Frontal cortex (tissue), 4 donors: ENCODE results near the gene RBKS. TPM values are rescaled to one million over a fixed set of nuclear protein-coding genes. Genes with fewer than 3 reads are reported as not detected.
A peak's percentile ranks its signal among the peaks of the same experiment; 100 is the strongest.
"Not testable (repeated sequence)": the region's sequence is repeated elsewhere in the genome, so short reads cannot be mapped to it uniquely, and the experiment has no call there.

Experiments
- DNase-seq, 2 donors: peaks; one replicate each; pipeline ENCODE4 v3.0.0; 2012; ENCODE audit warnings: low spot score in 2 of 2
- FAIRE-seq: peaks from 2 replicates; lab custom pipeline; 2012; peaks lifted over from hg19 to GRCh38; lab: Jason Lieb, UNC
- total RNA-seq: library from RNA; depleted of rRNA; stranded (reverse); fragments of >200 nt; gene quantifications from one replicate; pipeline ENCODE4 v1.2.3, GENCODE V29; 2014
- donor health status: control.
- donor health status: control.
- donor health status: control.

Gene RBKS
- total RNA-seq, 1 donor from 2014 or later = 3.7 TPM

GRCh38 chr2:27909901-27910300 lies 19.7 kb upstream of the RBKS start:
- no peak for DNase-seq
- FAIRE-seq = no peak

GRCh38 chr2:27907547-27907946 lies 17.4 kb upstream of the RBKS start:
- DNase-seq = no peak
- no peak for FAIRE-seq

GRCh38 chr2:27906074-27906473 lies 15.9 kb upstream of the RBKS start:
- no peak for DNase-seq
- no peak for FAIRE-seq

- no peak for DNase-seq
- FAIRE-seq = no peak
Observed at GRCh38 chr2:27904405-27904665, 14.1 kb upstream of the RBKS start.

- no peak for FAIRE-seq
Observed at GRCh38 chr2:27903649-27904404, 13.6 kb upstream of the RBKS start.

GRCh38 chr2:27903018-27903417 lies 12.8 kb upstream of the RBKS start:
- no peak for FAIRE-seq
- no peak for DNase-seq

More at GRCh38 chr2:27903649-27904404, 13.6 kb upstream of the RBKS start:
- no peak for DNase-seq

- DNase-seq (no peak), FAIRE-seq (no peak)
Observed at GRCh38 chr2:27902098-27902497, 11.9 kb upstream of the RBKS start.

GRCh38 chr2:27901234-27901633 lies 11.0 kb upstream of the RBKS start:
- FAIRE-seq = no peak

GRCh38 chr2:27897717-27898116 lies 7.5 kb upstream of the RBKS start:
- FAIRE-seq = no peak

More at GRCh38 chr2:27901234-27901633, 11.0 kb upstream of the RBKS start:
- no peak for DNase-seq

GRCh38 chr2:27893006-27893405 lies 2.8 kb upstream of the RBKS start:
- DNase-seq = no peak

More at GRCh38 chr2:27897717-27898116, 7.5 kb upstream of the RBKS start:
- DNase-seq = no peak

GRCh38 chr2:27891673-27892105 lies 1.5 kb upstream of the RBKS start:
- no peak for DNase-seq
- no peak for FAIRE-seq

More at GRCh38 chr2:27893006-27893405, 2.8 kb upstream of the RBKS start:
- no peak for FAIRE-seq

GRCh38 chr2:27890924-27891672 lies 911 bp upstream of the RBKS start:
- no peak for FAIRE-seq
- DNase-seq = peak; percentile 56 to 73

- DNase-seq = peak in 1 of 2 donors; percentile 18
- FAIRE-seq = no peak
Observed at GRCh38 chr2:27889774-27890145, 427 bp downstream of the RBKS start.

GRCh38 chr2:27888790-27889189 lies 1.4 kb downstream of the RBKS start:
- no peak for DNase-seq
- FAIRE-seq = no peak

GRCh38 chr2:27887830-27888229 lies 2.4 kb downstream of the RBKS start:
- FAIRE-seq = no peak
- no peak for DNase-seq

GRCh38 chr2:27887111-27887510 lies 3.1 kb downstream of the RBKS start:
- no peak for FAIRE-seq
- DNase-seq = no peak

- DNase-seq (no peak), FAIRE-seq (no peak)
Observed at GRCh38 chr2:27886322-27886721, 3.9 kb downstream of the RBKS start.

- DNase-seq (no peak), FAIRE-seq (no peak)
Observed at GRCh38 chr2:27885661-27886060, 4.5 kb downstream of the RBKS start.

- DNase-seq = no peak
- FAIRE-seq = no peak
Observed at GRCh38 chr2:27885234-27885633, 5.0 kb downstream of the RBKS start.

- no peak for DNase-seq
- FAIRE-seq = no peak
Observed at GRCh38 chr2:27884601-27885000, 5.6 kb downstream of the RBKS start.

- not testable (repeated sequence) for FAIRE-seq, DNase-seq
Observed at GRCh38 chr2:27882584-27882922, 7.6 kb downstream of the RBKS start.
